Stomach smooth muscle (tissue), 2 donors: ENCODE measurements around the gene TMEM44.

Experiments used
- H3K27ac ChIP-seq: one replicate; pipeline ENCODE4 v1.7.0; 2013; ENCODE audit warnings: mild to moderate bottlenecking, low read length, inconsistent platforms
- H3K27me3 ChIP-seq, 2 donors: one replicate each; pipeline ENCODE4 v1.7.0; 2013; ENCODE audit warnings: low read length in 2 of 2; ENCODE audit not compliant: insufficient read depth in 2 of 2, control insufficient read depth in 1 of 2
- H3K36me3 ChIP-seq, 2 donors: one replicate each; pipeline ENCODE4 v1.7.0; 2013; ENCODE audit warnings: low read length in 2 of 2; ENCODE audit not compliant: control insufficient read depth in 2 of 2, insufficient read depth in 2 of 2
- H3K4me1 ChIP-seq: one replicate; pipeline ENCODE4 v1.7.0; 2013; ENCODE audit warnings: low read length; ENCODE audit not compliant: control insufficient read depth, insufficient read depth
- H3K4me3 ChIP-seq, 2 donors: one replicate each; pipeline ENCODE4 v1.7.0; 2013; ENCODE audit warnings: low read length in 2 of 2
- H3K9ac ChIP-seq, 2 donors: one replicate each; pipeline ENCODE4 v1.7.0; 2013; ENCODE audit warnings: low read length in 2 of 2, mild to moderate bottlenecking in 1 of 2
- H3K9me3 ChIP-seq, 2 donors: one replicate each; pipeline ENCODE4 v1.7.0; 2013; ENCODE audit warnings: low read length in 2 of 2; ENCODE audit not compliant: control insufficient read depth in 2 of 2
- donor health status: healthy.
- donor health status: Pancreatic carcinoma.

TMEM44 gene

DNA sequence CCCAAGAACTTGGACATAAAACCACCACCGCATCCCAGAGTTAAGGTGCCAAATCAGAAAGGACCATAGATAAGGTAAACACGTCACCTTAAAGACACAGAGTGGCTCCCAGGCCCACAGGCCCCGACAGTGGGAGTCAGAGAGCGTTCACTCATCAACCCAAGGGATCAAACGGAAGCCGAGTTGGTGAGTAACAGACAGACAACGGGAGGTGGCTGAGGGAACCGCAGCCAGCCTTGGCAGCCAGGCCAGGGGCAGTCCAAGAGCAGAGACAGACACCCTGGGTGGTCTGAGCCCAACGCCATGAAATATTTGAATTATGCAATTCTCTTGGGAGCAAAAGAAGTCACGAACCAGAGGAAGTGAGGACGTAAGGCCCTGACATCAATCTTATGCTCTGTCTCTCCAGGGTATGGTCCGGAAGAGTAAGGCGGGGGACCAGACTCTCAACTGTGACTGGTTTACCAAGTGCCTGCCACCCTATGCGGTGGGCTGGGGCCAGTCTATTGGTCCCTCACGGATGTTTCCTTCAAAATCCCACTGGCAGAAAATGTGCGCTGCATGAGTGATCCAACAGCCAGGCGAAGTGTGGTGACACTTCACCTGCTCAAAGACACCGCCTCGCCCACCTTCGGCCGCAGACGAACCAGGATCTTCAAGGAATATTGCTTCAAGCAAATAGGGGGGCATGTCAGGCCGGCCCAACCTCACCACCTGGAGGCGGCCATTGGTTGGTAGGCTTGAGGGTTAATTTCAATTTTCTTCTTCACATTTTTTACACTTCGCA, 34.3 kb downstream of the TMEM44 start:
- Histone ChIP-seq H3K27ac (no peak overlapping the region), H3K4me1 (no peaks in the 10 kb centered on the region), H3K9ac (no peak overlapping the region), H3K9me3 (no peaks in the 10 kb centered on the region), H3K4me3 (no peak overlapping the region), H3K27me3 (no peaks in the 10 kb centered on the region), H3K36me3 (no peaks in the 10 kb centered on the region)

DNA sequence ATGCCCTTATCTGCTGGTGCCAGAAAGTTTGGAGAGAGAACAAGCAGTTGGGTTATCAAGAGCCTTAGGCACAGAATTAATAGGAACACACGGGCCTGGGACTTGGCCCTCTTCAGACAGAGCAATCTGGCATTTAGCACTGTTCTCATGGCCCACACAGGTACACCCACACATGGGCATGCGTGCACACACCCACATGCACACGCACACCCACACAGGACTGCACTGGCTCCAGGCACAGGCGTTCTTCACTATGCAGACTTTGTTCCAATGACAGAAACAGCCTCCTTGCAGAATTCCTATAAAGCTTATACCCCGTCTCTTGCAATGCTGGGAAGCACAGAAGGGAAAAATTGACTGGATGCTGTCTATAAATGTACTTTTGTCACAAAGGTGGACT, 36.3 kb downstream of the TMEM44 start:
- Histone ChIP-seq H3K27ac (no peak overlapping the region), H3K27me3 (no peaks in the 10 kb centered on the region), H3K36me3 (no peaks in the 10 kb centered on the region), H3K4me3 (no peak overlapping the region), H3K9ac (no peak overlapping the region), H3K9me3 (no peaks in the 10 kb centered on the region), H3K4me1 (no peaks in the 10 kb centered on the region)

DNA sequence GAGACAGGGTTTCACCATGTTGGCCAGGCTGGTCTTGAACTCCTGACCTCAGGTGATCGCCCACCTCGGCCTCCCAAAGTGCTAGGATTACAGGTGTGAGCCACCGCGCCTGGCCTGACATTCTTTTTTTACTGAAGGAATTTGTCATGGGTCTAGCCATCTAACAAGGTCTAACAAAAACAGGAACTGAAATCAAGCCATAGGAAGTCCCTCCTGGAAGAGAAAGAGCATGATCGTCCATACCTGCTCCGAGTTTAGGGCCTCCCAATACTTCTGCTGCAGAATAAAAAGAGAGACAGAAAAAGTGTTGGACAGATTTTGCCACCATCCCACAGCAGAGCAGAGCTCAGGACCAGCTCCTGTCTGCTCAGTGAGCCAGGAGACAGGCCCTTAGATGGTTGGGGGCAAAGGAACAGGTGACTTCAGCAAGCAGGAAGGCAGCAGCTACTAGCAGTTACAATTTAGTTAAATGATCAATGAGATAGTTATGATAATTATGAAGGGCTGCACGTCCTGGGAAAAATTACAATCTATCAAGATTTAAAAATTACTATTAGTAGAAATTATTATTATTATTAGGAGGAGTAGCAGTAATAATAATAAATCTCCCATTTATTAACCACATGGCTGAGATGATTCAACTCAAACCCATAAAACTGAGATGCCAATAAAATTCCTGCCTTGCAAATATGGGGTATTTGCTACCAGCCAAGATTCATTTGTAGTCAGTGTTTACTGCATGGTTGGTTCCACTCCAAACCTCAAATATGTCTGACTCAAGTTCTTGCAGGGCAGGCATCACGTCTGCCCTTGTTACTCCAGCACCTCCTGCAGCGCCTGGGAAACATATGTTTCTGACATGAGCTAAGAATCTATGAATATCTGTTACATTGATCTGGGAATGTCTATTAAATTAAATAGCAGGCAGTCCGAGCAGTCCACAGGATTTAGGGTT, 40.1 kb downstream of the TMEM44 start:
- H3K36me3 ChIP-seq, result peaks cover 0 to 4% of the 10 kb centered on the region in 2 donors
- H3K4me1 ChIP-seq, result no peaks in the 10 kb centered on the region
- no peak overlapping the region for H3K9ac ChIP-seq
- H3K9me3 ChIP-seq, result no peaks in the 10 kb centered on the region
- H3K4me3 ChIP-seq, result no peak overlapping the region
- H3K27ac ChIP-seq, result no peak overlapping the region
- H3K27me3 ChIP-seq, result no peaks in the 10 kb centered on the region

DNA sequence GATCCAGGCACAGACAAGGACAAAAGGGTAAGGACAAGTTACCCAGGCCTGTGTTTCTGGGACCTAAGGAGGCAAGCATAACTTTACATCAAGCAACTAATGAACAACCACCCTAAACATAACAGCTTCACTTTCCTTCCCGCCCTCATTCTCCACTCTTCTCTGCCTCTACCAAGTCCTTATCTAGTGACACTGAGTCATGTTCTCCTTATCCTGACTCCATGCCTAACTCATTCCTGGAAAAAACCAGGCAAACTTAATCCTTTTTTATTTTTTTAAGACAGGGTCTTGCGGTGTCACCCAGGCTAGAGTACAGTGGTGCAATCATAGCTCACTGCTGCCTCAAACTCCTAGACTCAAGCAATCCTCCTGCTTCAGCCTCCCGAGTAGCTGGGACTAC, 44.5 kb downstream of the TMEM44 start:
- Histone ChIP-seq H3K36me3 (peaks cover 0 to 6% of the 10 kb centered on the region in 2 donors), H3K9me3 (no peaks in the 10 kb centered on the region), H3K4me1 (peaks cover 10% of the 10 kb centered on the region), H3K4me3 (no peak overlapping the region), H3K9ac (no peak overlapping the region), H3K27ac (no peak overlapping the region), H3K27me3 (no peaks in the 10 kb centered on the region)

DNA sequence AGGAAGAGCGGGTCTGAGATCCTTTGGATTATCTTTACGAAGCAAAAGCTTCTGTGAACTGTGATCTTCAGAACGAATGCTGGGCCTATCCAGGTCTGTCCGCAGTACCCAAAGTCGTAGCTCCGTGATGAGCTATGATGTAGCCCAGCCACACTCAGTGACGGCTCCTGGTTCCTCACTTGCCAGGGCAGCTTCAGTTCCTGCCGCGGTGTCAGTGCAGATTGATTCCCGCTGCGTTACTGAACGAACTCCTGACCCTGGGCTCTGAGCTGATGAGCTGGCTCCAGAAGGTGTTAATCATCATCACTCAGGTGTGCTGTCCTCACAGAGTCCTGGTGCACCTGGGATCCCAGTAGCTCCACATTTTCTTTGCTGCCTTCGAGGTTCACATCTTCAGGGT, 45.0 kb downstream of the TMEM44 start:
- H3K4me1 ChIP-seq, result peaks cover 10% of the 10 kb centered on the region
- H3K27me3 ChIP-seq, result no peaks in the 10 kb centered on the region
- H3K9me3 ChIP-seq, result no peaks in the 10 kb centered on the region
- peaks cover 0 to 6% of the 10 kb centered on the region in 2 donors for H3K36me3 ChIP-seq
- no peak overlapping the region for H3K9ac ChIP-seq
- no peak overlapping the region for H3K27ac ChIP-seq
- H3K4me3 ChIP-seq, result no peak overlapping the region

DNA sequence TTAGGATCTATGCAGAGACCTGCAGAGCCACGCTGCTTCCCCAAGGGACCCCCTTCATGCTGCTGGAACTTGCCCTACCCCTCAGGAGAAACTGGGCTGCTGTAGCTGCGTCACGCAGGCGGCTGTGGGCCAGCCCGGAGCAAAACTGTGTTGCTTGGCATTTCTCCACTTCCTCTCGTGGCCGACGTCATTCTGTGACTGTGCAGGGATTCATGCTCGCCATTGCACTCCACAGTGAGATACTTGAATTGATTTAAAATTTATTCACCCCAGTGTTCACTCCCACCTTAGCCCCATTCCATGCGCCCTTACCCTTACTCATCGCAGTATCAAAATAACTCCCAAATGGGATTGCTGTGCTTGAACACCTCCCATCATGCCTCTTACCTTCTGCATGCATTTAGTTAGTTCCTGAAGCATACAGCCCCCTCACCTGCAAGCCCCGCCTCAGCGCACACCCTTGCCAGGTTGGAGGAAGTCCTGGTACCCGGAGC, 45.7 kb downstream of the TMEM44 start:
- Histone ChIP-seq H3K4me1 (peaks cover 10% of the 10 kb centered on the region), H3K4me3 (no peak overlapping the region), H3K9me3 (no peaks in the 10 kb centered on the region), H3K27me3 (no peaks in the 10 kb centered on the region), H3K9ac (no peak overlapping the region), H3K27ac (no peak overlapping the region), H3K36me3 (peaks cover 0 to 6% of the 10 kb centered on the region in 2 donors)

DNA sequence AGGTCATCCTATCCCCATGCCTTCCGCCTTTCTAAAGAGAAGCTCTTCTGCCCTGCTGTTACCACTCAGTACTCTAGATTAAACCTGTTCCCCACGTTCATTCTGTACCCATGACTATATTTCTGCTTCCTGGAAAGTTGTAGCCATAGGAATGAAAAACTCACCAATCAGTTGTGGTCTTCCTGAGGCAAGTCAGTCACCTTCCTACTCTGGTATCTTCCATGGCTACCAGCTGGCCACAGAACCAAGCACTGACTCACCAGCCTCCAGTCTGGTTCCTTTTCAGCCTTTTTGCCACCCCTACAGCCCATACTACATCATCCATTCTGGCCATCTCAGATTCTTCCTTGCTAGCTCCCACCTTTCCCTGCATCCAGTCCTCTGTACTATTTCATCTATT, 46.4 kb downstream of the TMEM44 start:
- Histone ChIP-seq H3K4me3 (no peak overlapping the region), H3K36me3 (peaks cover 0 to 6% of the 10 kb centered on the region in 2 donors), H3K4me1 (peaks cover 10% of the 10 kb centered on the region), H3K27ac (no peak overlapping the region), H3K9ac (no peak overlapping the region), H3K9me3 (no peaks in the 10 kb centered on the region), H3K27me3 (no peaks in the 10 kb centered on the region)

DNA sequence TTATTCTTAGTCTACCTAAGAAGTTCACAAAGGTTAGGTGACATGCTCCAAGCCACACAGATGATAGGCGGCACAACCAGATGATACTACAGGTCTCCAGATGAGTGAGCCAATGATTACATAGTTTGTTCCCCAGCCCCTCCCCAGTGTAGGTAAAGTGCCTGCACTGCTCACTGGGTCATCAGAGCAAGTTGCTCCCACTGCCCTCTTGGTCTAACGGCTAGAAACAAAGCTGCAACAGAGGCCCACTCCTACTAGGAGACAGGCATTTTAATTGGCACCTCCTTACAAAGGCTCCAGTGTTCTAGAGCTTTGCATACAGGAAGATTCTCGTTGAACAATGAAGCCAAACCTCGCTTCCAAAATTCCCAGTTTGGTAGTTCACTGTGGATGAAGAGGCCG, 47.3 kb downstream of the TMEM44 start:
- H3K9ac ChIP-seq, result no peak overlapping the region
- no peak overlapping the region for H3K27ac ChIP-seq

DNA sequence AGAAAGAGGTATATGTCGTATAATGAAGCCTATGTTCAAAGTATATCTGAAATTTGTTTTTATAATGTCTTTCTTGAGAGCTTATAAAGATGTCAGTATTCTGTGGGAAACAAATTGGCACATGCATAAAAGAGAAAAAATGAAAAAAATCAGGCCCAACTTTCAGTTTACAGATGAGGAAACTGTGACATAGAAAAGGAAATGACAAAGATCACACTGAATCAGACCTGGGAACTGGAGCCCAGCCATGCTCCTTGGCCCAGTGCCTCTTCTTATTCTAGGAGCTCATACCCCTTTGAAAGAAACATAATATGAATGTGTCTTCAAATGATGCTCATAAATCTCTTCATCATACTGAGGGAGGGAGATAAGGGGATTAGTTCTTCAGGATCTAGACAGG, 48.4 kb downstream of the TMEM44 start:
- Histone ChIP-seq H3K9me3 (no peaks in the 10 kb centered on the region), H3K27me3 (no peaks in the 10 kb centered on the region), H3K4me3 (peak overlapping the region; percentile 78 to 98), H3K27ac (no peak overlapping the region), H3K9ac (peak overlapping the region in 1 of 2 donors; percentile 84), H3K4me1 (peaks cover 10% of the 10 kb centered on the region), H3K36me3 (peaks cover 0 to 6% of the 10 kb centered on the region in 2 donors)

More for the DNA sequence above, 47.3 kb downstream of the TMEM44 start:
- Histone ChIP-seq H3K9me3 (no peaks in the 10 kb centered on the region), H3K36me3 (peaks cover 0 to 6% of the 10 kb centered on the region in 2 donors), H3K4me1 (peaks cover 10% of the 10 kb centered on the region), H3K27me3 (no peaks in the 10 kb centered on the region), H3K4me3 (no peak overlapping the region)

DNA sequence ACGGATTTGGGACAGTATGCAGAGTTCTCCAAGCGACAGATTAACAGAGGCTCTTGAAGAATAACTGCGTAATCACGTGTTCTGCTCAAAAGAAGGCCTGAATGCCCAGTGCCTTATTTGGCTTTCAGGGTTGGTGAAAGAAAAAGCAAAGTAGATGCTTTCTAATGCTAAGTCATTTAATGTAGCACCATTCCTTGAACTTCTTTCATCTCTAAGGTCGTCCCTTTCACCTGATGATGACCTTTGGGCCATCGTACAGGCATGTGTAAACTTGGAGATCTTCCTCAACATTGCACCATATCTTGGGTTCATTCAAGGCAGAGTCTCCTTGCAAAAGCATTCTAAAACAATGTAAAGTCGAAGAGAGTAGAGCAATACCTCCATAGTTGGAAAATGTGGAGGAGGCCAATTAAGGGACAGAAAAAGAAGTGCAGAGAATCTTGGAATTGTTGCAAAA, 48.9 kb downstream of the TMEM44 start:
- H3K4me3 ChIP-seq, result peak overlapping the region; percentile 78 to 98
- H3K36me3 ChIP-seq, result peaks cover 0 to 6% of the 10 kb centered on the region in 2 donors
- H3K27me3 ChIP-seq, result no peaks in the 10 kb centered on the region
- H3K9ac ChIP-seq, result peak overlapping the region; percentile 84 to 97
- H3K9me3 ChIP-seq, result no peaks in the 10 kb centered on the region
- peak overlapping the region; percentile 94 for H3K27ac ChIP-seq
- H3K4me1 ChIP-seq, result peaks cover 10% of the 10 kb centered on the region
